Calu3 (cell line): ENCODE measurements around the gene PTPN18. TPM values are rescaled to one million over a fixed set of nuclear protein-coding genes. Genes with fewer than 3 reads are reported as not detected.
A peak's percentile ranks its signal among the peaks of the same experiment; 100 is the strongest.

ENCODE experiments used
- BruUV-seq: library from RNA; stranded (reverse); fragments of 400-500 nt; replicated peaks from 2 replicates; lab custom pipeline; 2021; lab: Mats Ljungman, UMichigan
- CTCF ChIA-PET: fragments of 300-600 bp; sonication (Branson Sonifier 250); formaldehyde crosslinking; loops from one replicate; lab custom pipeline; 2022; ENCODE audit warnings: antibody characterized with exemption; lab: Charles Lee
- DNase-seq: peaks from one replicate; pipeline ENCODE4 v3.0.0; 2022
- H3K27ac Mint-ChIP-seq: one replicate; pipeline ENCODE4 v1.8.0; 2022; ENCODE audit warnings: mixed read lengths; ENCODE audit not compliant: unreplicated experiment
- H3K27me3 Mint-ChIP-seq: one replicate; pipeline ENCODE4 v1.8.0; 2022; ENCODE audit warnings: mixed read lengths; ENCODE audit not compliant: unreplicated experiment
- H3K36me3 Mint-ChIP-seq: one replicate; pipeline ENCODE4 v1.8.0; 2022; ENCODE audit warnings: mild to moderate bottlenecking, moderate library complexity, mixed read lengths; ENCODE audit not compliant: insufficient read depth, unreplicated experiment
- H3K4me1 Mint-ChIP-seq: one replicate; pipeline ENCODE4 v1.8.0; 2022; ENCODE audit warnings: mild to moderate bottlenecking, low read depth, mixed read lengths; ENCODE audit not compliant: unreplicated experiment
- H3K4me3 Mint-ChIP-seq: one replicate; pipeline ENCODE4 v1.8.0; 2022; ENCODE audit warnings: mild to moderate bottlenecking, low read depth, moderate library complexity, mixed read lengths; ENCODE audit not compliant: unreplicated experiment
- H3K9me3 Mint-ChIP-seq: one replicate; pipeline ENCODE4 v1.8.0; 2022; ENCODE audit warnings: low read depth, mixed read lengths; ENCODE audit not compliant: unreplicated experiment
- CTCF ChIP-seq: fragments of 200-600 bp; IDR thresholded peaks from one replicate; pipeline ENCODE4 v1.8.0; 2022; ENCODE audit warnings: antibody characterized with exemption; ENCODE audit not compliant: unreplicated experiment
- intact Hi-C: fragments of 100-400 bp; cut with micrococcal nuclease; formaldehyde crosslinking; loops from one replicate; pipeline ENCODE4 v1.10.0; 2022; ENCODE audit not compliant: unreplicated experiment
- total RNA-seq: library from RNA; stranded (reverse); gene quantifications from 2 replicates; pipeline ENCODE4 v1.2.3, GENCODE V29; 2022

Gene PTPN18
- total RNA-seq, 1 experiment from 2014 or later, result 66.0 TPM

GRCh38 chr2:130337735-130338325, 18.0 kb upstream of the PTPN18 start:
- TF ChIP-seq CTCF, result no peak
- peaks cover 16% of the 10 kb centered on the region for H3K27me3 Mint-ChIP-seq

GRCh38 chr2:130338793-130339345, 17.0 kb upstream of the PTPN18 start:
- no peak for DNase-seq
- Mint-ChIP-seq H3K4me1 (peaks cover 17% of the 10 kb centered on the region), H3K4me3 (no peak overlapping the region), H3K27ac (no peak overlapping the region), H3K9me3 (no peaks in the 10 kb centered on the region), H3K36me3 (peaks cover 57% of the 10 kb centered on the region), H3K27me3 (peaks cover 14% of the 10 kb centered on the region)
- intact Hi-C loops, result no loop called here
- CTCF ChIA-PET, result interaction anchor here (1.1 kb wide), 1 partner anchor 12 kb away, joined by 5 read pairs; no protein-coding TSS in a partner anchor
- BruUV-seq, result no TSS peak
- no peak for TF ChIP-seq CTCF

More at GRCh38 chr2:130337735-130338325, 18.0 kb upstream of the PTPN18 start:
- H3K4me3 Mint-ChIP-seq, result peak overlapping the region; percentile 67
- peaks cover 17% of the 10 kb centered on the region for H3K4me1 Mint-ChIP-seq
- H3K36me3 Mint-ChIP-seq, result peaks cover 47% of the 10 kb centered on the region
- CTCF ChIA-PET, result interaction anchor here (1.1 to 1.3 kb wide), 2 partner anchors 13 to 49 kb away, joined by 5 read pairs; no protein-coding TSS in a partner anchor
- no TSS peak for BruUV-seq
- H3K9me3 Mint-ChIP-seq, result no peaks in the 10 kb centered on the region
- intact Hi-C loops, result no loop called here
- DNase-seq, result no peak
- peak overlapping the region; percentile 95 for H3K27ac Mint-ChIP-seq

GRCh38 chr2:130339885-130340745, 15.7 kb upstream of the PTPN18 start:
- CTCF ChIA-PET, result no interaction called here
- Mint-ChIP-seq H3K27me3 (peaks cover 2% of the 10 kb centered on the region), H3K36me3 (peaks cover 65% of the 10 kb centered on the region), H3K27ac (peak overlapping the region; percentile 21), H3K4me1 (peaks cover 17% of the 10 kb centered on the region), H3K4me3 (no peak overlapping the region), H3K9me3 (no peaks in the 10 kb centered on the region)
- no peak for TF ChIP-seq CTCF
- no TSS peak for BruUV-seq
- intact Hi-C loops, result no loop called here
- no peak for DNase-seq

- CTCF ChIA-PET, result interaction anchor here (0.7 to 2.4 kb wide), 6 partner anchors 9 to 160 kb away, joined by 3 to 15 read pairs (median 7); partner anchors contain the start of genes PTPN18 and SMPD4
- Mint-ChIP-seq H3K4me1 (peaks cover 17% of the 10 kb centered on the region), H3K4me3 (peak overlapping the region; percentile 86), H3K27ac (peak overlapping the region; percentile 82), H3K9me3 (no peaks in the 10 kb centered on the region), H3K36me3 (peaks cover 62% of the 10 kb centered on the region), H3K27me3 (no peaks in the 10 kb centered on the region)
- intact Hi-C loops, result no loop called here
- no peak for TF ChIP-seq CTCF
- BruUV-seq, result TSS peak; percentile 38
- DNase-seq, result peak; percentile 41
These were observed 14.3 kb upstream of the PTPN18 start for GRCh38 chr2:130341562-130342019.
